Stimulated activated CD8-positive, alpha-beta memory T cell treated with anti-CD3 and anti-CD28 coated beads, Interleukin-4, amount 100 ng/mL, for 4 hours (primary cell): ENCODE results near the gene SMAD7.

Experiments
- DNase-seq, 2 donors: peaks; one replicate each; pipeline ENCODE4 v3.0.0-alpha.2; 2020; ENCODE audit warnings: low read depth in 2 of 2, low spot score in 1 of 2

Gene SMAD7, protein sequence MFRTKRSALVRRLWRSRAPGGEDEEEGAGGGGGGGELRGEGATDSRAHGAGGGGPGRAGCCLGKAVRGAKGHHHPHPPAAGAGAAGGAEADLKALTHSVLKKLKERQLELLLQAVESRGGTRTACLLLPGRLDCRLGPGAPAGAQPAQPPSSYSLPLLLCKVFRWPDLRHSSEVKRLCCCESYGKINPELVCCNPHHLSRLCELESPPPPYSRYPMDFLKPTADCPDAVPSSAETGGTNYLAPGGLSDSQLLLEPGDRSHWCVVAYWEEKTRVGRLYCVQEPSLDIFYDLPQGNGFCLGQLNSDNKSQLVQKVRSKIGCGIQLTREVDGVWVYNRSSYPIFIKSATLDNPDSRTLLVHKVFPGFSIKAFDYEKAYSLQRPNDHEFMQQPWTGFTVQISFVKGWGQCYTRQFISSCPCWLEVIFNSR

DNA sequence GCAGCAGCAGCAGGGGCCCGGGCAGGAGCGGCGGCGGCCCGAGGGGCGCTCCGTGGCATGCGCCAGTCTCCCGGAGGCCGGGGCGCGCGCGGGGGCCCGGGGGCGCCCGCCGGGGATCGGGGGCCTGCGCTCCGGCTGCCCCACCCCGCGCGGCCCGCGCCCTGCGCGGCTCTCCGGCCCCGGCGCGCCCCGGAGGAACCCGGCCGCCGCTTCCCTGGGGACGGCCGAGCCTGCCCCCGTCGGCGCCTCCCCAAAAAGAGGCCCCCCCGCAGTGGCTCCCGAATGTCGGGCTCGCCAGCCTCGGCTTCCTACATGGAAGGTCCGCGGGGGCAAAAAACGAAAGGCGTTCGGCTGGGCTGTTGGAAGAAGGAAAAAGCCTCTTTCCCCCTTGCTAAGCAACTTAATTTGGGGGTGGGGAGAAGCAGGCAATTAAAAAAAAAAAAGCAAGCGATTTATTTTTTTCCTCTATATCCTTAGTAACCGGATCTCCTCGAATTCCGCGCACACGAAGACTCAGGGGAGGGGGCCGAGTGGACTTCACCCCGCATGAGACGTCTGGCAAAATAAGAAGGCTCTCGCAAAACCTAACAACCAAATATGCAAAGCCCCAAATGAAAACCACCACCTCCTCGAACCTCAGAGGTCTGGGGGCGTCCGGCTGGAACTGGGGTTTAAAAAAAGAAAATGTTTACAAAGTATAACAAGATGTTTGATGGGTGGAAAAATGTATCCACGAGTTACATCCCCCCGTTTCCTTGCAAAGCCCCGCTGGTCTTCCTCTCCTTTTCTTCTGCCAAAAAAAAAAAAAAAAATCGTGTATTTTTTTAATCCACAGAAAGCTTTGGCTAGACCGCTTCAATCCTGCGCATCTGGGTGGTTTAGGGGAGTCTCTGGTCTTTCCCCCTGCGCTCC lies at the start of gene SMAD7:
SMAD7 (minus strand) TSS at position 430 of the 912 bp plus-strand sequence. CDS start 541 bp downstream, outside the sequence.
- DNase-seq: no peak

- DNase-seq: no peak
Observed at GRCh38 chr18:48999569-48999968, 48.8 kb upstream of the SMAD7 start.

DNA sequence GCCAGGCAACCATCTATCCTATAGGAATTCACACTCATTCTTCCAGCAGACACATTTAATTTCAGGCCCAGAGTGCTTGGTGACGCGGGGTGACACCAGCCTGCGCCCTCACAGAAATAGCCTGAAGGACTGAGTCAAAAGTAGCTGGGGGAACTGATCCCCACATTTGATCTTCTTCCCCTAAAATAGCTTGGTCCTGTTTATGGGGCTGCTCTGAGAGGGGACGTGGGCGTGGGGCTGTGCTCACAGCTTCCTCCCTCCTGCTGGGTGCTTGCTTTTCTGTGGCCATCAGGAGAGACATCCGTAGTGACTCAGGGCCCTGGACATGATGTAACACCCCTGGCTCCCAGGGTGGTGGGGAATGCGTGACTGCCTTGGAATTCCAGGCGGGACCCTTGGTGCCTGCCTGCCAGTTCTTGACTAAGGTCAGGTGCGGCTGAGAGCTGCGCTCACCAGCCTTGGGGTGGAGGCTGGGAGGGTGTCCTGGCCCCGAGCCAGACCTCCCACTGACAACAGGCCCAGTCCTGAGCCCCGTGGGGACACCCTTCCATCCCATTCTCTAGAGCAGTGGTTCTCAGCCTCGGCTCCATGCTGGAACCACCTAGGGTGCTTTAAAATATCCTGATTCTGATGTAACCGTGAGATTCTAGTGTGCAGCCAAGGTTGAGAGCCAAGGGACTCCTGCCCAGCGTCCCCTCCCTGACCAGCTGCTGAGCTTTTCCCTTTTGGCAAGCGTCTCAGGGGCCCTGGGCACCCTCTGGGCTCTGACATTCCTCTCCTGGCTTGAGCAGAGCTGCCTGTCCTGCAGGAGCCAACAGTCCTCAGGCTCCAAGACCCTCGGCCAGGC lies 47.4 kb upstream of the SMAD7 start:
- DNase-seq: no peak

GRCh38 chr18:48997681-48997984 lies 46.9 kb upstream of the SMAD7 start:
- DNase-seq: no peak

GRCh38 chr18:48996901-48997463 lies 46.2 kb upstream of the SMAD7 start:
- no peak for DNase-seq

DNA sequence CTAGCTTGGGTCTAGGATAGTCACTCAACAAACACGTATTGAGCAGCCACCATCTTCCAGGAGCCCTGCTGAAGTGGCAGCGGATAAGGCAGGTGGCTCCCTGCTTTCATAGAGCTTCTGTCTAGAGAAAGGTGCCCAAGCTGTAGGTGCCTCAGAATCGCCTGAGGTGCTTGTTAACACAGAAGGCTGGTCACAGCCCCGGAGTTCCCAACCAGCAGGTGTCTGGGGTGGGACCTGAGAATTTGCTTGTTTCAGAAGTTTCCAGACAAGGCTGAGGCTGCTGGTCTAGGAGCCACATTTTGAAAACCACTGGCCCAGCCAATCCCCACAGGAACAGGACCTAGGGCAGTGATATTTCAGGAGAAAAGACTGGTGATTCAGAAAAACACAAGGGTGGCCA lies 45.3 kb upstream of the SMAD7 start:
- DNase-seq: no peak

DNA sequence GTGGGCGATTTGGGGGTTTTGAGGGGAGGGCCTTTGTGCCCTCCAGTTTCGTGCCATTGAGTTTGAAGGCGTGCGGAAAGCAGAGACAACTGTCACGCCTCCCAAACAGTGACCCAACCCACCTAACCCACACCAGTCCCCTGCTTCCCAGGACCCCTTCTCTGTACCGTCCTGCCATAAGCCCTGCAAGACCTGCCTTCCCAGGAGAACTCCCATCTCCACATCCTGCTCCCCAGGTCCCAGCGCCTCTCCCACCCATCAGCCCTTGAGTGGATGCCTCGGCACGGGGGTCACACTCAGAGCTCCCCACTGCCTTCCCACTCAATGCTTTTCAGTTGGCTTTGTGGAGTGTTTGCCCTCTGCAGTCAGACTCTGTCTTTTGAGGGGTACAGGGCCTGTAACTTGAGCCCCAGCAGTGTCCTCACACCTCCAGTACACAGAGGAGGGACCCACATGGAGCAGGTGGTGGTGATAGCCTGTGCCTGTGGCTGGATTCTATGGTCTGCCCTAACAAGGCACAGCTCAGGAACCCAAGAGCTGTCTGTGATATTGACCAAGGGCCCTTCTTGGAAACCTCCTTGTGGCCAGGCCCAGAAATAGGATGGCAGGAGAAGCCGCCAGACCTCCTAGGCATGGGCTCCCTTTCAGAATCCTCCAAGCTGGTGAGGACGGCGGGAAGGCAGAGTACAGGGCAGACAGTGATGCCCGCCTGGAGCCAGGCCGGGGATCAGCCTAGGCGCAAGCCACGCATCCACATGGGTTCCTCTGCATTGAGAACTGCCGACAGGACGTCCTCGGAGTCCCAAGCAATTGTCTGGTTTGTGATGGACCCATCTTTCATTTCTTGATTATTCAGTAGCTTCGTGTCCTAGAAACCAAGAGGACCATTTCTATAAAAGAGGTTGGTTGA lies 44.4 kb upstream of the SMAD7 start:
- DNase-seq: no peak

GRCh38 chr18:48994044-48994651 lies 43.4 kb upstream of the SMAD7 start:
- DNase-seq: no peak

GRCh38 chr18:48993586-48993985 lies 42.8 kb upstream of the SMAD7 start:
- DNase-seq: no peak

- no peak for DNase-seq
Observed at GRCh38 chr18:48992791-48993555, 42.2 kb upstream of the SMAD7 start.

GRCh38 chr18:48992133-48992532 lies 41.4 kb upstream of the SMAD7 start:
- DNase-seq: no peak

- no peak for DNase-seq
Observed at GRCh38 chr18:48991676-48992075, 40.9 kb upstream of the SMAD7 start.

- DNase-seq: no peak
Observed at GRCh38 chr18:48991319-48991660, 40.5 kb upstream of the SMAD7 start.

DNA sequence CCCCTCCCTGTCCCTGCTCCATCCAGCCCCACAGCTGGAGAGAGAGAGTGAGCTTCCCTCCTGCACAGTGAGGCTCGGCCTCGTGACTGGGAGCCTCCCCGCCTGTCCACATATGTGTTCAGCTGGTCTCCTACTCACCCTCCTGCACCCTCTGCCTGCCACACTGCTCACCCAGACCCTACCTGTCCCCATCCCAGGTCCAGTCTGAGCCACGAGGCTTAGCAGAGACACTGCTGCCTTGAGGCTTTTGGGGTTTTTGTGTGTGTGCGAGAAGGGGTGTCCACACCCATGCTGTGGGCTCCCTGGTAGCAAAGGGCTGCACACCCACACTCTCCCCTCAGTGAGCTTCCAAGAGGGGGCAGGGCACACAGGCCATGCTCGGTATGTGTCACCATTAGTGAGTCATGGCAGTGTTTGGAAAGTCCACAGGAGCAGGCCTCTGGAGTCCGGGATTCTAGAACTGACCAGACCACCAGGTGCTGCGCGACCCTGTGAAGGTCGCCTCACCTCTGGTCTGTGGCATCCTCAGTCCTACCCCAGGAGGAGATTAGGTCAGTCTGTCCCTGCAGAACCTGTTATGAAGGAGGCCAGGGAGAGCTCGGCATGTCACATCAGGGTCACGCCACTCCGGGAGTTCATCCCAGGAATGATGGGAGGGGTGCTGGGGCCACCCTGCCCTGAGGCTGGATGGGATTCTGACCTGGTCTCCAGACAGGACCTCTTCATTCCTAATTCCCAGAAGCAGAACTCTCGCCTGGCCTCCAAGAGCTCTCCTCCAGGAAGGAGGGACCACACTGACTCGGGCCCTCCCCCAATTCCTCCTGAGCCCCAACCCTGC lies 39.9 kb upstream of the SMAD7 start:
- no peak for DNase-seq

DNA sequence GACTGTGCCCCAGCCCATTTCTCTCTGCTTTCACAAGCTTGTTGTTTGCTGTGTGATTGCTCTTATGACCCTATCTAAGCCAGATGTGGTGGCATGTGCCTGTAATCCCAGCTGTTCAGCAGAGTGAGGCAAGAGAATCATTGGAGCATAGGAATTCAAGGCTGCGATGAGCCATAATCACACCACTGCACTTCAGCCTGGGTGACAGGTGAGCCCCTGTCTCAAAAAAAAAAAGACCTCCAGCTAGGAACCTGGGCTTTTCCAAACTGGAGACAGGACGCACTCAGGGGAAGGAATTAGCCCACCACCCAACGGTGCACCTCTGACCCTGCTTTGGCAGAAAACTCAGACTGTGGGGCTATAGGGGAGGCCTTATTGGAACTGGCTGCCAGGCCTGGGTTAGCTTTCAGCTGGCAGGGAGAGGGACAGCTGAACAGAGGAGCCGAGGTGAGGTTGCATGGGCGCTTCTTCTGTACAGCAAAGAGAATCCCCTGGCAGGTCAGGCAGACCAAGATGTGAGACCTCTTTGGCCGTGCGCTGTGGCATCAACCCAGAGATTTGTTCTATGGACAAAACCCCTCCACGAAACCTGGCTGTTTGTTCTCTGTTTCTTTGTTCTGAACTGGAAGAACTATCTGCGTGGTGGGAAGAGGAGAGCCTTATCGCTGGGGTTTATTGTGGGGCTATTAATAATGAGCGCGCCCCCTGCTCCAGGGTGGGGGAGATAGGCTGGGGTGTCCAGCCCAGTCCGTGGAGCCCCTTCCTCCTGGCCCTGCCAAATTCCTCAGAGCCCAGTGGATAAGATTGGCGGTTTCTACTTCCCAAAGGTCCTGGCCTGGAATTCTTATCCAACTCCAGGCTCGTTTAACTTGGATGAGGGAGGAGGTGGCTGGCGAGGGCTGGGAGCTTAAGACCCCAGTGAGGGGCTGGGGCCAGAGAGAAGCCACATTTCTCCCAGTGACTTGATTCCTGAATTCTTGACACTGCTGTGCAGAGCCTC lies 38.8 kb upstream of the SMAD7 start:
- DNase-seq: no peak

GRCh38 chr18:48988508-48989303 lies 37.9 kb upstream of the SMAD7 start:
- DNase-seq: no peak
